Astrocyte (in vitro differentiated cells and primary cell): ENCODE results near the gene PLXND1. TPM values are rescaled to one million over a fixed set of nuclear protein-coding genes. Genes with fewer than 3 reads are reported as not detected.

ENCODE experiments used
- DNase-seq: peaks from one replicate; pipeline ENCODE4 v3.0.0-alpha.2; 2010; ENCODE audit warnings: low read depth
- FAIRE-seq: peaks from 2 replicates; lab custom pipeline; 2011; peaks lifted over from hg19 to GRCh38; lab: Jason Lieb, UNC
- H2AFZ ChIP-seq: 2 replicates; pipeline ENCODE4 v1.6.0; 2012; ENCODE audit warnings: low read depth, low read length, inconsistent platforms
- H3K27ac ChIP-seq: 2 replicates; pipeline ENCODE4 v1.5.1; 2011; ENCODE audit warnings: low read depth, low read length, inconsistent platforms
- H3K27me3 ChIP-seq: 2 replicates; pipeline ENCODE4 v1.6.0; 2011; ENCODE audit warnings: low read length, inconsistent platforms; ENCODE audit not compliant: insufficient read depth
- H3K36me3 ChIP-seq: 2 replicates; pipeline ENCODE4 v1.5.1; 2011; ENCODE audit warnings: low read length, inconsistent platforms; ENCODE audit not compliant: insufficient read depth
- H3K4me1 ChIP-seq: 2 replicates; pipeline ENCODE4 v1.5.1; 2011; ENCODE audit warnings: low read length, inconsistent platforms; ENCODE audit not compliant: insufficient read depth
- H3K4me2 ChIP-seq: 2 replicates; pipeline ENCODE4 v1.6.0; 2012; ENCODE audit warnings: low read length, inconsistent platforms
- H3K4me3 ChIP-seq: 2 replicates; pipeline ENCODE4 v1.5.1; 2011; ENCODE audit warnings: low read depth, mild to moderate bottlenecking, low read length, inconsistent platforms; ENCODE audit not compliant: insufficient read depth
- H3K79me2 ChIP-seq: 2 replicates; pipeline ENCODE4 v1.6.0; 2012; ENCODE audit warnings: mild to moderate bottlenecking, low read length, inconsistent platforms; ENCODE audit not compliant: insufficient read depth
- H3K9ac ChIP-seq: 2 replicates; pipeline ENCODE4 v1.6.0; 2012; ENCODE audit warnings: mild to moderate bottlenecking, low read length, inconsistent platforms
- H3K9me3 ChIP-seq: 2 replicates; pipeline ENCODE4 v1.5.1; 2012; ENCODE audit warnings: low read depth, mild to moderate bottlenecking, low read length, inconsistent platforms; ENCODE audit not compliant: insufficient read depth
- H4K20me1 ChIP-seq: 2 replicates; pipeline ENCODE4 v1.6.0; 2012; ENCODE audit warnings: low read length, inconsistent platforms; ENCODE audit not compliant: insufficient read depth
- H3K27ac Mint-ChIP-seq: one replicate; pipeline ENCODE4 v1.8.0; 2021; ENCODE audit warnings: mild to moderate bottlenecking, mixed read lengths; ENCODE audit not compliant: unreplicated experiment
- H3K27me3 Mint-ChIP-seq: one replicate; pipeline ENCODE4 v1.8.0; 2021; ENCODE audit warnings: low read depth, mixed read lengths; ENCODE audit not compliant: unreplicated experiment
- H3K36me3 Mint-ChIP-seq: one replicate; pipeline ENCODE4 v1.8.0; 2021; ENCODE audit warnings: low read depth, mixed read lengths; ENCODE audit not compliant: unreplicated experiment
- H3K4me1 Mint-ChIP-seq: one replicate; pipeline ENCODE4 v1.8.0; 2021; ENCODE audit warnings: low read depth, mixed read lengths; ENCODE audit not compliant: unreplicated experiment
- H3K4me3 Mint-ChIP-seq: one replicate; pipeline ENCODE4 v1.8.0; 2021; ENCODE audit warnings: mild to moderate bottlenecking, moderate library complexity, mixed read lengths; ENCODE audit not compliant: unreplicated experiment
- H3K9me3 Mint-ChIP-seq: one replicate; pipeline ENCODE4 v1.8.0; 2021; ENCODE audit warnings: mild to moderate bottlenecking, mixed read lengths; ENCODE audit not compliant: unreplicated experiment
- CTCF ChIP-seq: IDR thresholded peaks from 2 replicates; pipeline ENCODE4 v1.5.1; 2011; ENCODE audit warnings: low read depth, mild to moderate bottlenecking, inconsistent platforms, low read length, moderate library complexity; ENCODE audit not compliant: insufficient read depth
- EZH2 ChIP-seq: IDR thresholded peaks from 2 replicates; pipeline ENCODE4 v1.6.1; 2012; ENCODE audit warnings: mild to moderate bottlenecking, low read length, inconsistent platforms; ENCODE audit not compliant: insufficient read depth
- total RNA-seq: library from RNA; stranded (reverse); gene quantifications from 2 replicates; pipeline ENCODE4 v1.2.1, GENCODE V29; 2021

PLXND1 gene
- total RNA-seq, 1 donor from 2014 or later: 184 TPM

GRCh38 chr3:129654131-129654530, 47.7 kb upstream of the PLXND1 start:
- Histone ChIP-seq H3K4me2 (no peak overlapping the region), H3K9me3 (no peaks in the 10 kb centered on the region), H3K27me3 (no peaks in the 10 kb centered on the region), H3K4me1 (peaks cover 28% of the 10 kb centered on the region), H3K27ac (peak overlapping the region; percentile 39), H2AFZ (no peak overlapping the region), H4K20me1 (no peaks in the 10 kb centered on the region), H3K4me3 (no peak overlapping the region), H3K79me2 (peaks cover 2% of the 10 kb centered on the region), H3K9ac (no peak overlapping the region), H3K36me3 (no peaks in the 10 kb centered on the region)
- H3K27ac Mint-ChIP-seq: peak overlapping the region; percentile 61
- H3K36me3 Mint-ChIP-seq: no peaks in the 10 kb centered on the region
- DNase-seq (peak; percentile 85), FAIRE-seq (no peak)
- no peaks in the 10 kb centered on the region for H3K9me3 Mint-ChIP-seq
- H3K4me3 Mint-ChIP-seq: peak overlapping the region; percentile 2
- H3K27me3 Mint-ChIP-seq: no peaks in the 10 kb centered on the region
- TF ChIP-seq CTCF: no peak
- no peak for TF ChIP-seq EZH2
- peaks cover 76% of the 10 kb centered on the region for H3K4me1 Mint-ChIP-seq

- no peak overlapping the region for H3K9ac ChIP-seq
- H3K36me3 Mint-ChIP-seq: no peaks in the 10 kb centered on the region
- no peak for FAIRE-seq
Observed at GRCh38 chr3:129653019-129653418, 46.5 kb upstream of the PLXND1 start.

More at GRCh38 chr3:129653019-129653418, 46.5 kb upstream of the PLXND1 start:
- Histone ChIP-seq H3K27me3 (no peaks in the 10 kb centered on the region), H3K27ac (no peak overlapping the region), H4K20me1 (no peaks in the 10 kb centered on the region), H3K9me3 (no peaks in the 10 kb centered on the region), H3K4me1 (peaks cover 28% of the 10 kb centered on the region), H3K4me3 (no peak overlapping the region), H2AFZ (no peak overlapping the region), H3K4me2 (no peak overlapping the region), H3K79me2 (peaks cover 2% of the 10 kb centered on the region), H3K36me3 (no peaks in the 10 kb centered on the region)
- H3K27me3 Mint-ChIP-seq: no peaks in the 10 kb centered on the region
- no peaks in the 10 kb centered on the region for H3K9me3 Mint-ChIP-seq
- no peak overlapping the region for H3K4me3 Mint-ChIP-seq
- peaks cover 68% of the 10 kb centered on the region for H3K4me1 Mint-ChIP-seq
- TF ChIP-seq EZH2: no peak
- no peak for TF ChIP-seq CTCF
- DNase-seq: no peak
- peak overlapping the region; percentile 14 for H3K27ac Mint-ChIP-seq
